OCI-LY3 (cell line): ENCODE measurements around the gene OR51A7.

Source experiments
- CTCF ChIP-seq: fragments of 200-600, 300-600 bp; sonication (generic); IDR thresholded peaks from 2 replicates; pipeline ENCODE4 v1.5.1; 2014; ENCODE audit warnings: antibody characterized with exemption, low read length, low read depth
- EZH2phosphoT487 ChIP-seq: fragments of 200-600 bp; shearing (Covaris generic); IDR thresholded peaks from 2 replicates; pipeline ENCODE4 v1.6.1; 2018; ENCODE audit warnings: antibody characterized with exemption, mixed run types, low read depth

GRCh38 chr11:4863876-4864275 is 39.7 kb upstream of the OR51A7 start:
- TF ChIP-seq CTCF (no peak), EZH2phosphoT487 (no peak)
